AG04450 (cell line): Measurements from ENCODE around the gene COMMD10. TPM values are rescaled to one million over a fixed set of nuclear protein-coding genes. Genes with fewer than 3 reads are reported as not detected.

Experiments used
- CTCF ChIA-PET: fragments of 300-600, 350-600 bp; formaldehyde crosslinking; extraction: SDS; loops from one replicate; lab custom pipeline; 2022; ENCODE audit warnings: antibody characterized with exemption, inconsistent platforms; lab: Charles Lee
- POLR2A ChIA-PET: fragments of 350-600 bp; formaldehyde crosslinking; extraction: SDS; loops from one replicate; lab custom pipeline; 2021; ENCODE audit warnings: antibody characterized with exemption, inconsistent platforms; lab: Yijun Ruan, JAX
- DNase-seq: peaks from one replicate; pipeline ENCODE4 v3.0.0-alpha.2; 2011; ENCODE audit warnings: low read depth, low spot score
- H3K27ac ChIP-seq: one replicate; pipeline ENCODE4 v1.5.1; 2012; ENCODE audit warnings: low read depth, low read length, control low read depth
- H3K27me3 ChIP-seq: one replicate; pipeline ENCODE4 v1.6.0; 2012; ENCODE audit warnings: low read length; ENCODE audit not compliant: control insufficient read depth, insufficient read depth
- H3K4me3 ChIP-seq: 2 replicates; pipeline ENCODE4 v1.5.1; 2011; ENCODE audit warnings: mild to moderate bottlenecking, low read depth, low read length, control low read depth
- H3K9me3 ChIP-seq: 2 replicates; pipeline ENCODE4 v1.5.1; 2012; ENCODE audit warnings: low read length; ENCODE audit not compliant: control insufficient read depth, insufficient read depth
- CTCF ChIP-seq: IDR thresholded peaks from 2 replicates; pipeline ENCODE4 v1.5.1; 2011; ENCODE audit warnings: low read depth, low read length, control low read depth, inconsistent platforms
- polyA plus RNA-seq: library from polyadenylated mRNA; depleted of rRNA; stranded (reverse); fragments of >200 nt; gene quantifications from 2 replicates; pipeline ENCODE4 v1.2.3, GENCODE V29; 2011

COMMD10 gene
- polyA plus RNA-seq, 1 experiment: 28.2 TPM

- Histone ChIP-seq H3K27me3 (no peaks in the 10 kb centered on the region), H3K4me3 (no peak overlapping the region), H3K9me3 (no peaks in the 10 kb centered on the region), H3K27ac (no peak overlapping the region)
- DNase-seq: no peak
- CTCF ChIA-PET: no interaction called here
- POLR2A ChIA-PET: no interaction called here
- no peak for TF ChIP-seq CTCF
Measured at GRCh38 chr5:116313366-116313765, 228.5 kb downstream of the COMMD10 start.

- DNase-seq: no peak
- POLR2A ChIA-PET: no interaction called here
- Histone ChIP-seq H3K27me3 (no peaks in the 10 kb centered on the region), H3K9me3 (no peaks in the 10 kb centered on the region), H3K4me3 (no peak overlapping the region), H3K27ac (no peak overlapping the region)
- TF ChIP-seq CTCF: no peak
- CTCF ChIA-PET: no interaction called here
Measured at GRCh38 chr5:116315531-116315930, 230.7 kb downstream of the COMMD10 start.

DNA sequence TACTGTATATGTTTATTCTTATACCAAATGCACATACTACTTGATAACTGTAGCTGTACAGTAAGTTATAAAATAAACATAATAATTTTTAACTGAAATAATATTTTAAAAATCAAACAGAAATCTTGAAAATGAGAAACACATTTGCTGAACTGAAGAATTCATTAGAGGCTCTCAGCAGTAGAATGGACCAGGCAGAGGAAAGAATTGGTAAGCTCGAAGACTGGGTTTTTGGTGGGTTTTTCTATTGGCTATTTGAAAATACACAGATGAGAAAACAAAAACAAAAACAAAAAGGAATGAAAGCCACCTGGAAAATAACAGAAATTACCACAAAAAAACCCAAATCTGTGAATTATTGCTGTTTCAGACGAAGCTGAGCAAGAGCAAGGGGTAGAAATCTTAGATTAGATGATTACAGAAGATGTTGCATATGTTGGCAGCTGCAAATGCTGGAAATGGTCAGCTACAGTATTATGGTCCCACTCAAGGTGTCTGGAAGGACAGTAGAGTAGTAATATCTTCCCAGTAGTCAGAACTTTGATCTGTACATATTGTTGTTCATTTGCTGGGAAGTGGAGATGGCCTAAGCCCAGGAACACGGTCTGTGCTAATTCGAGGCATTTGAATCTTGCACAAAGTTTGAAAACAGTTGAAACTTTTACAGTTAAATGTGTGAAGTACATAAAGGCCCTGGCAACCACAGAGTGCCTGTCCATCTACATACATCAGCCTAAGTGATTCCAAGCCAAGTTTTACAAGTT lies 233.4 kb downstream of the COMMD10 start:
- Histone ChIP-seq H3K4me3 (no peak overlapping the region), H3K27me3 (no peaks in the 10 kb centered on the region), H3K27ac (no peak overlapping the region), H3K9me3 (no peaks in the 10 kb centered on the region)
- POLR2A ChIA-PET: no interaction called here
- no peak for TF ChIP-seq CTCF
- no peak for DNase-seq
- CTCF ChIA-PET: no interaction called here

GRCh38 chr5:116320486-116320885 lies 235.7 kb downstream of the COMMD10 start:
- no peak for TF ChIP-seq CTCF
- Histone ChIP-seq H3K27ac (no peak overlapping the region), H3K4me3 (no peak overlapping the region), H3K27me3 (no peaks in the 10 kb centered on the region), H3K9me3 (no peaks in the 10 kb centered on the region)
- no peak for DNase-seq
- ChIA-PET CTCF (no interaction called here), POLR2A (no interaction called here)

- Histone ChIP-seq H3K4me3 (no peak overlapping the region), H3K9me3 (peaks cover under 1% of the 10 kb centered on the region; the same call in 1 of the 2 replicates), H3K27me3 (no peaks in the 10 kb centered on the region), H3K27ac (no peak overlapping the region)
- TF ChIP-seq CTCF: no peak
- CTCF ChIA-PET: no interaction called here
- DNase-seq: no peak
- POLR2A ChIA-PET: no interaction called here
Measured at GRCh38 chr5:116329503-116329902, 244.7 kb downstream of the COMMD10 start.
